ENCODE measurements around the gene ACSM2A. TPM values are rescaled to one million over a fixed set of nuclear protein-coding genes. Genes with fewer than 3 reads are reported as not detected.
"Not testable (repeated sequence)": the region's sequence is repeated elsewhere in the genome, so short reads cannot be mapped to it uniquely, and the experiment has no call there.

Gene ACSM2A, protein sequence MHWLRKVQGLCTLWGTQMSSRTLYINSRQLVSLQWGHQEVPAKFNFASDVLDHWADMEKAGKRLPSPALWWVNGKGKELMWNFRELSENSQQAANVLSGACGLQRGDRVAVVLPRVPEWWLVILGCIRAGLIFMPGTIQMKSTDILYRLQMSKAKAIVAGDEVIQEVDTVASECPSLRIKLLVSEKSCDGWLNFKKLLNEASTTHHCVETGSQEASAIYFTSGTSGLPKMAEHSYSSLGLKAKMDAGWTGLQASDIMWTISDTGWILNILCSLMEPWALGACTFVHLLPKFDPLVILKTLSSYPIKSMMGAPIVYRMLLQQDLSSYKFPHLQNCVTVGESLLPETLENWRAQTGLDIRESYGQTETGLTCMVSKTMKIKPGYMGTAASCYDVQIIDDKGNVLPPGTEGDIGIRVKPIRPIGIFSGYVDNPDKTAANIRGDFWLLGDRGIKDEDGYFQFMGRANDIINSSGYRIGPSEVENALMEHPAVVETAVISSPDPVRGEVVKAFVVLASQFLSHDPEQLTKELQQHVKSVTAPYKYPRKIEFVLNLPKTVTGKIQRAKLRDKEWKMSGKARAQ
- total RNA-seq = not detected in 2 replicates

DNA sequence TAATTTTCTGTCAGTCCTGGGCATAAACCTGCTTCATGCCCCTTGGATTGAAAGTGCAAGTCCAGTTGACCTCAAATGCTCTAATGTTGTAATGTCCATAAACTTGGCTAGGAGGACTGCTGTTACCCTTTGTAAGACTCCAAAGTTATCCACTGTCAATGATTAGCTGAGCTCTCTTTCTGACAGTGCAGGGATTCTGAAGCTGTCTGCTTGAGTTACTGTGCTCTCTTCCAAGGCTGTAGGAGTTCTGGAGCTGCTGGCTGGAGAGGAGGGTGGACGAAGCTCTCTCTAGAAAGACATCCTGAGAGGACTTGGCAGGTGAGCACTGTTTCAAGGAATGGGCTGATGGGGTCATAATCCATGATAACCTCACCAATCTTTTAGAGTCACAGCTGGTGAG, at the start of gene ACSM2A:
ACSM2A (plus strand) TSS at position 158 of the 400 bp plus-strand sequence. CDS start 8,594 bp downstream, outside the sequence.
- DNase-seq (ENCODE audit: low read depth, low spot score) = not testable (repeated sequence)

DNA sequence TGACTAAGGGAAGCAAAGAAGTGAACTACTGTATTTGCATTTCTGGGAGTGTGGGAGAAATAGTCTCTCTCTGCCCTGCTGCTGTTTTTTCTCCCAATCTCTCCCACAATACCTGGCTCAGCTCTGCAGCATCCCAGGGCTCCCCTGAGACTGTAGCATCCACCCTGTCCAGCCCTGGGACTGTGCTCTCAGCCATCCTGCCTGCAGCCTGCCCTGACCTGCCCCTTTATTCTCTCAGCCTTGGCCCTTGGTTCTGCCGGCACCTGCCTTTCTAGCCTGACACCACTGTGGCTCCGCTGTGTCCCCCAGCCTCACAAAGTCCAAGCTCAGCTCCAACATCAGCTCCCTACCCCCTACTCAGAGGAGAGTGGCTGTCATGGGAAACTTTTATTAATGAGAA, 48.7 kb upstream of the ACSM2A start:
- DNase-seq (ENCODE audit: low read depth, low spot score) = no peak

DNA sequence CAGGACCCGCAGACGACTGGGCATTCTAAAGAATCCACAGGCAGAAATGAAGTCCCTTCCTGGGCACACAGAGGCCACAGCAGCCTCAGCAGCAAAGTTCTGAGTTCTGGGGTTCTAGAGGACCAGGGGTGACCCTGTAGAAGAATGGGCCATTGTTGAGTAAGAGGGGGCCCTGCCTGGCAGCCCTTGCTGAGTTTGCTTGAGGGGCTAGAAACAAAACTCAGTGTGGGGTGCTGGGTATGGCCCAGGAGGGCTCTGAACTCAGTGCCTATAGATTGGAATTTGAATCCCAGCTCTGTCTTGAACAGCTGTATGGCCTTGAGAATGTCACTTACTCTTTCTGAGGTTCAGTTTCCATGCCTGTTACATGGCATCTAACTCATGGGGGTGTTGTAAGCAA, 46.7 kb upstream of the ACSM2A start, which contains the start of gene PDILT:
PDILT (minus strand) TSS at position 101 of the 400 bp plus-strand sequence. CDS start 5,437 bp downstream, outside the sequence.
- no peak for DNase-seq (ENCODE audit: low read depth, low spot score)

DNA sequence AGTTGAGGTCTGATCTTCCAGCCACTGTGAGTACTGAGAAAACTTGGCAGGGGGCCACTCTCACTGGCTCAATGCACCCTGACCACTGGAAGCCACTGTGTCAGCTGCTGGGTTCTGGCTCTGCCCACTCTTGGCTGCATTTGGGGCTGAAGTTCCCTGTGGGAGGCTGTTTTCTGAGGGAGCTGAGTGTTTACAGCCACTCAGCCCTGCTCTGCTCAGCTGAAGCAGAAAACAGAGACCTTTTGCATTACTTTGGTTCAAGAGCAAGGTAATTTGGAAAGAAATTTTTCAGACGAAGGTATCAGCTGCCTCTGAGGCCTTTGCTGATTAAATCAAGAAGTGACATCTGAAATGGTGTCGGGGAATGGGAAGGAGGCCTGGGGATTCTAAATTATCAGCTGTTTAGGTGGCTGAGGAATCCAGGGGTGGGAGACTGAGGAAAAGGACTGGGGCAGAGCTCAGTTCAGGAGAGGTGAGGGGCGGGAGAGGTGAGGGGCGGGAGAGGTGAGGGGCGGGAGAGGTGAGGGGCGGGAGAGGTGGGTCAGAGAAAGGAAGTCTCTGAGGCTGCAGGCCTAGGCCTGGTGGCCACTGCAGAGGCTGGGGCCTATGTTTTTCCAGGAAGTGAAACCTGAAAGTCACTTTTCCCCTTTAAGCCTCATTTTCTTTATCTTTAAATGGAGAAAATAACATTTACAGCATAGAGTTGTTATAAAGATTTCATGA, 41.8 kb upstream of the ACSM2A start, which contains the start of gene ACSM5:
ACSM5 (plus strand) TSS at position 137 of the 723 bp plus-strand sequence. CDS start 1,951 bp downstream, outside the sequence.
- no peak for DNase-seq (ENCODE audit: low read depth, low spot score)

DNA sequence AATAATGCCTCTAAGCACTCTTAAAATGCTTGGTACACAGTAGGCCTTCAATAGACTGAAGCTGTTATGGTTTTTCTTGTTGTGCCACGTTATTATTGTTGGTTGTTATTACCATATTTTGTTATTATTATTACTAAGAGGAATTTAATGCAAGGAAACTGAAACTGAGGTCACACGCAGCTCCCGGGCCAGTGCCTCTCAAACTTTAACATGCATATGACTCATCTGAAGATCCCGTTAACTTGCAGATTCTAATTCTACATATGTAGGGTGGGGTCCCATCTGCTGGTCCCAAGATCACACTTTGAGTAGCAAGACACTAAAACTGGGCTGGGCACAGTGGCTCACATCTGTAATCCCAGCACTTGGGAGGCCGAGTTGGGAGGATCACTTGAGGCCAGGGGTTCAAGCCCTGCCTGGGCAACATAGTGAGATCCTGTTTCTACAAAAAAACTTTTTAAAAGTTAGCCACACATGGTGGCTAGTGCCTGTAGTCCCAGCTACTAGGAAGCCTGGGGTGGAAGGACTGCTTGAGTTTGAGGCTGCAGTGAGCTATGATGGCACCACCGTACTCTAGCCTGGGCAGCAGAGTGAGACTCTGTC, 41.1 kb upstream of the ACSM2A start:
- no peak for DNase-seq (ENCODE audit: low read depth, low spot score)

DNA sequence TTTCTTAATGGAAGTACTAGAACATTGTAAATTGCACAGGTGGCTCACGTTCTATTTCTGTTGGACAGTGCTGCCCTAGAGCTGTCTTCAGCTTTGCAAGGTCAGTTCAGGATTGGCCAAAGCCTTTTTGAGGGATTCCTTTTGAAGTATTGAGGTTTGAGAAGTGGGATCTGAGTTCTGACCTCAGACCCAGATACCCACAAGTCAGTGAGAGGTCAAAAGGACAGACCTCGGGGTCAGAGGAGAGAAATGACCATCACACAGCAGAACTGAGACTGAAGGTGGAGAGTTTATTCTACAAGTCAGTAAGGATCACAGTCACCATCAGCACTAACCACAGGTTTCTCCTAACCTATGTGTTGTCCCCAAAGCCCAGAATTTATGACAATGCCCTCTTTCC, 40.3 kb upstream of the ACSM2A start:
- DNase-seq (ENCODE audit: low read depth, low spot score) = no peak

DNA sequence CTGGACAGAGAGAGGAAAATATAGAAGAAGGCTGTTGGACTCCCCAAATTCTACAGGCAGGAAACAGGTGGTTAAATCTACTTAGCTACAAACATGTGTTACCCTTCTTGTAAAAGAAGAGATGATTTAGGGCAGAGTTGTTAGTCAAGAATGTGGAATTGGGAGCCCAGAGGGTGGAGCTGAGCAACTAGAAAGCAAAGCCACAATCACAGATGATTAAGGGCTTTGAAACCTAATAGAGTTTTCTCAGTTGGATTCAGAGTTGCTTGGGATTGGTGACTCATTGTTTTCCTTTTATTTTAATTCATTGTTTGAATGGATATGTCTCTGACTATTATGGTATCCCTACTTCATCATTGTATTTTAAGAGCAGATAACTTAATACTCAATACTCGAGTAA, 35.8 kb upstream of the ACSM2A start:
- DNase-seq (ENCODE audit: low read depth, low spot score) = no peak

DNA sequence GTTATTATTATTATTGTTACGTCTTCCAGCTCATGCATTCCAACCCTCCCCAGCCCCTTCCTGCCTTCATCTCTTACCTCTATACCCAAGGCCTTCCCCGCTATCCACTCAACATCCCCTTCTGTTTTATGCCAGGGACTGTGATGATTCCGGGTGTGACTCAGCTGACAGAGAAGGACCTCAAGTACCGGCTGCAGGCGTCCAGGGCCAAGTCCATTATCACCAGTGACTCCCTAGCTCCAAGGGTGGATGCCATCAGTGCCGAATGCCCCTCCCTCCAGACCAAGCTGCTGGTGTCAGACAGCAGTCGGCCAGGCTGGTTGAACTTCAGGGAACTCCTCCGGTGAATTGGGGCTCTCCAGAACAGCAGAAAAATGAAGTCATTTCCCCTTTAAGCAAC, 32.2 kb upstream of the ACSM2A start:
- not testable (repeated sequence) for DNase-seq (ENCODE audit: low read depth, low spot score)

DNA sequence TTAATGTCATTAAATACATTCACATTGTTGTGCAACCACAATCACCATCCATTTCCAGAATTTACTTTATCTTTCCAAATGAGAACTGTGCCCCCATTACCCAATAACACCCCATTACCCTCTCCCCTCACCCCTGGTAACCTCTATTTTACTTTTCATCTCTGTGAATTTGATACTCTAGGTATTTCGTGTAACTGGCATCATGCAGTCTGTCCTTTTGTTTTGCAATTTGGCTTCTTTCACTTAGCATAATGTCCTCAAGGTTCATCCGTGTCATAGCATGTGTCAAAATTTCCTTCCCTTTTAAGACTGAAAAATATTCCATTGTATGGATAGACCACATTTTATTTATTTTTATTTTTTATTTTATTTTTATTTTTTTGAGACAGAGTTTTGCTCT, 29.6 kb upstream of the ACSM2A start:
- DNase-seq (ENCODE audit: low read depth, low spot score) = not testable (repeated sequence)

DNA sequence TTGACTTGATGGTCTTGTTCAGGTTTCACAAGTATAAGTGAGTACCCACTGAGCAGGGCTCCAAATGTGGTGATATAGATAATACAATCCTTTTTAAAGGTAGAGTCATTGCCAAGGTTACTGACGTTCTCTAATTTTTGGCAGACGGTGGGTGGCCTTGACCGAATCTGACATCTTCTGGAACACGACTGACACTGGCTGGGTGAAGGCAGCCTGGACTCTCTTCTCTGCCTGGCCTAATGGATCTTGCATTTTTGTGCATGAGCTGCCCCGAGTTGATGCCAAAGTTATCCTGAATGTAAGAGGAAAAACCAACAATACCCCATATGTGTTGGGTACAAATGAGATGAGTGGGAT, 27.6 kb upstream of the ACSM2A start:
- not testable (repeated sequence) for DNase-seq (ENCODE audit: low read depth, low spot score)

DNA sequence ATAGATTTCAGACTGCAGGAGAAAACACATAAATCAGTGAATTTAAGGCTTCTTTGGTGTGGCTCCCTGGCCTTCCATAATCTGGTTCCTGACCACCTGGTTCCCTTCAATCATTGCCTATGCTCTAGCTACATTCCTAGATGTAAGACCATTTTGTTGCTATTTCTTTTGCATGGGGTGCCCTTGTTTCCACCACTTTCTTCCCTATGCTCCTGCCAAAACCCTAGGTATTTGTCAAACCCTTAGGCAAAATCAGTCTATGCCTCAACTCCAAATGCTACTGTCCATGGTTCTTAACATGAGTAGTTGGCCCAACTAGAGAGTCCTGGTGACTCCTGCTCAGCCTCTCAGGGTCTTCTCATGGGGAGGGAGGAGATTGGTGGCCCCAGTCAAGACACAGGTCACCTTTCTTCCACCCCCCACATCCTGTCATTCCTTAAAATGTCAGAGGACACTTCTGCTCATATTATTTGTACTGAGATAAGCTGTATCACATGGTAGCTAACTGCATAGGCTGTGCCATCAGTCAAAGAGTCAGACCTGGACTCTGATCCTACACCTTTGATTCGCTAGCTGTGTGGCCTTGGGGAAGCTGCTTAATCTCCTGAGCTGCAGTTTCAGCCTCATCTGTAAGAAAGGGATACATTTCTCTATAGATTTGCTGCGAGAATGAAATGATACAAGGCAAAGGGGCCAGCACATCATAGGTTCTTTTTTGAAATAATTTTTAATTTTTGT, 27.0 kb upstream of the ACSM2A start:
- no peak for DNase-seq (ENCODE audit: low read depth, low spot score)

DNA sequence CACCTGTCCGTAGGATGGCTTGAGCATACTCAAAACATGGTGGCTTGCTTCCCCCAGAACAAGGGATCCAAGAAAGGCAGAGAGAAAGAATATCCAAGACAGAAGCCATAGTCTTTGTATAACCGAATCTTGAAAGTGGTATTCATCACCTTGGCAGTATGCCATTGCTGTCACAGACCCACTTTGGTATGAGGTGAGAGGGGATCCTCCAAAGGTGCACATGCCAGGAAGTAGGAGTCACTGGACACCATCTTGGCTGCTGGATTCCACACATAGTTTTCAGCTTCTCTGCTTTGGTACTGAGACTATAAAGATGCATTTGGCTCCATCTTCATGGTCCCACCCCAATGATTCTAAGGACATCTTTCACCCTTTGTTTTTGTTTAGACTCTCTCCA, 23.9 kb upstream of the ACSM2A start:
- DNase-seq (ENCODE audit: low read depth, low spot score) = not testable (repeated sequence)

DNA sequence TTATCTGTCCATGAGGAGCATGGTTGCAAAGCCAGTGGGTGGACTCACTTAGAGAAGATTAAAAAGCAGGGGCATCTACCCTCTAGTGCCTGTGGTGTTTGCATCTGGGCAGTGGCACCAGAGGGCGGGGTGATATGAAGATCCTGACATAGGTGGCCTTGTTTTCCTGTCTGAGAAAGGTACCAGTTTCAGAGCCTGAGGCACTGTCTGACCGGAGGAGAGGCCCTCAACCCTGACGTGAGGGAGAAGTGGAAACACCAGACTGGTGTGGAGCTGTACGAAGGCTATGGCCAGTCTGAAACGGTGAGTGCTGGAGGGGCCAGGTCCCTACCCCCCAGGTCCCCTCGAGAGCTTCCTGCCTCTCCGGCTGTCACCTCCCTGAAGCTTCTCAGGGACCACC, 21.8 kb upstream of the ACSM2A start:
- DNase-seq (ENCODE audit: low read depth, low spot score) = not testable (repeated sequence)

DNA sequence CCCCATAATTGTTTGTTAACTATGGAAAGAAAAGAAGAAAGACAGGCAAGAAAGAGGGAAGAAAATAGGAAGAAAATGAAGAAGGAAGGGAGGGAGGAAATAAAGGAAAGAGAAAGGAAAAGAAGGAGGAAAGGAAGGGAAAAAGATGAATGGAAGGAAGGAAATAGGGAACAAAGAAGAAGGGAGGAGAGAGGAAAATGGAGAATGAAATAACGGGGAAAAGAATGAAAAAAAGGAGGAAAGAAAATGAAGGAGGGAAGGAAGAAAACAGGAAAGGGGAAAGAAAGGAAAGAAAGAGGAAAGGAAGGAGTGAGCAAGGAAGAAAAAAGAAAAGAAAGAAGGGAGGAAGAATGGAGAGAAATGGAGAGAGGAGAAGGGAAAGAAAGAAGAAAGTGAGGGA, 20.8 kb upstream of the ACSM2A start:
- DNase-seq (ENCODE audit: low read depth, low spot score) = not testable (repeated sequence)

DNA sequence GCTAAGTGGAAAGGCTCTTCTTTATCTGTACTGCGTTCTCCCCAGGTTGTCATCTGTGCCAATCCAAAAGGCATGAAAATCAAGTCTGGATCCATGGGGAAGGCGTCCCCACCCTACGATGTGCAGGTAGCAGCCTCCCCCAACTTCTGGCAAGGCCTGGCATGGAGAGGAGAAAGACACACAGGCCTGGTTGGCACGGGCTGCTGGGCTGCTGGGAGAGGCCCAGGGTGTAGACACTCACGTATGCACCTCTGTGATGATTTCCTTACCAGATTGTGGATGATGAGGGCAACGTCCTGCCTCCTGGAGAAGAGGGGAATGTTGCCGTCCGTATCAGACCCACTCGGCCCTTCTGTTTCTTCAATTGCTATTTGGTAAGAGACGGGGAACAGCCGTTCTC, 20.4 kb upstream of the ACSM2A start:
- no peak for DNase-seq (ENCODE audit: low read depth, low spot score)

DNA sequence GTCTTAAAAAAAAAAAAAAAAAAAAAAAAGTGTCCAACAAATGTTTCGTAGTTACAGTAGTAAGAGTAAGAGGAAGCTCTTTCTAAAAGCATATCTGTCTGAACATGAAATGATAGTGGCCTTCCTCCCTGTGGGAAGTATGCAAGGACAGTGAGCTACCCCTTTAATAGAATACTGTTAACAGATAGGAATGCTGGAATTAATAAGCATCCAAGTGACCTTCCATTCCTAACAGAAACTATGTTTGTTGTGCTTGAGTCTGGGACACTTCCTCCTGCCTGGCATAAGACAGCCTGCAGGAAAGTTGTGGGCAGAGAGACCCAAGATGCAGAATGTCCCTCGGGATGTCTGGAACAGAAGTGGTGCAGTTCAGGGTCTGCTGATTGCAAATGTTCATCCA, 12.4 kb upstream of the ACSM2A start:
- DNase-seq (ENCODE audit: low read depth, low spot score) = not testable (repeated sequence)

DNA sequence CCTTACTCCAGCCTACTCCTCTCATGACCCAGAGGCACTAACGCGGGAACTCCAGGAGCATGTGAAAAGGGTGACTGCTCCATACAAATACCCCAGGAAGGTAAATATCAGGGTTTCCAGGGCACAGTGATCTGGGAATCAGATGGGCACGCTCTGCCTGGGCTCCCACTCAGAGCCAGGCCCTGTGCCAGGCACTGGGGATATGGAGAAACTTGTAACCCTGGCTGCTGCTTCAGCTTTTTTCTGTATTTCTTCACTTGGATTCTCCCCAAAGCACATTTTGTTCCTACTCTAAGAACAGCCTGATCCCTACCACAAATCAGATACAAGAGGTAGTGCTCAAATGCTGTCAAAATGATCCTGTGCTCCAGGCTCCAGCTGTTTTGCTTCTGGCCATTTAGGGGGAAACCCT, 11.5 kb upstream of the ACSM2A start:
- DNase-seq (ENCODE audit: low read depth, low spot score) = not testable (repeated sequence)

DNA sequence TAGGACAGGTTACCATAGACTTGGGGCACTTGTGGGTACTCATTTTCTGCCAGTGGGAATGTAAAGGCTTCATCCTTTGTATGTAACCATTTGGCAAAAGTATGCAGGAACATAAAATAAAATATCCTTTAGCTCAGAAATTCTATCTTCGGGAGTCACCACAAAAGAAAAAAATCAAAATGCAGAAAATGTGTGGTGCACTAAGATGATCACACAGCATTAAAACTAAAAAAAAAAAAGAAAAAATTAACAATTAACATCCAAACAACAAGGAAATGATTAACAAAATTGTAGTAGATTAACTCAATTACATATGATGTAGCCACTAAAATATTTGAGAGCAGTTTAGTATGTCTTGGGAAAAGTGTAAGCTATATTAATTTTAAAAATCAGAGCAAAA, 10.6 kb upstream of the ACSM2A start:
- DNase-seq (ENCODE audit: low read depth, low spot score) = not testable (repeated sequence)

DNA sequence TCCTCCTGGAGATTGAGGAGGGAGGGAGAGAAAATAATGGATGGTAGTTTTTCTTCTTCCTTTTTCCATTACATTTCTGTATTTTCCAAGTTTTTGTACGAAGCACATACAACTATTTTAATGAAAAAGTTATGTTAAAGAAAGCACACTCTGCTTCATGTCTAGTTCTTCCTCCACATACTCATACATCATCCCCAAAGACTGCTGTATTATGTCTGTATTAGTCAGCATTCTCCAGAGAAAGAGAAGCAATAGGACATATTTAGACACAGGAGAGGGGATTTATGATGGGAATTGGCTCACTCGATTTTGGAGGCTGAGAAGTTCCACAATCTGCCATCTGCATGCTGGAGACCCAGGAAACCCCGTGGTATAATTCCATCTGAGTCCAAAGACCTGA, 10.1 kb upstream of the ACSM2A start:
- DNase-seq (ENCODE audit: low read depth, low spot score) = no peak

DNA sequence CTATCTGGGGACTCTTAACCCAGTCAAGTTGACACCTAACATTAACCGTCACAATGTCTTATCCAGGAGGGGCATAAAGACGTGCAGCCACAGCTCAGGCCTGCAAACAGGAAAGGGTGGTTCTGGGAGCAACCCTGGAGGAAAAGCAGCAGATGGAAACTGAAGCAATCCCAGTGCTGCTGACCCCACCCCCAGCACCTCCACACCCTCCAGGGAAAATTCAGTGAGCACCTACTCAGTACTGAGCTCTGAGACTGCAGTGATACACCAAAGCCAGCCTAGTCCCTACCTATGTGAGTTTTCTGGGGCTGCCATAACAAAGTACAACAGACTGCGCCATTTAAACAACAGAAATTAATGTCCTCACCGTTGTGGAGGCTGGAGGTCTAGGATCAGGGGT, 9.5 kb upstream of the ACSM2A start:
- not testable (repeated sequence) for DNase-seq (ENCODE audit: low read depth, low spot score)
